Stimulated activated naive CD4-positive, alpha-beta T cell treated with Interleukin-2 at 50 U/mL for 16 hours (primary cell): Measurements from ENCODE around the gene BCL2L2.

Experiments
- DNase-seq: peaks from one replicate; lab custom pipeline; 2025; lab: John Stamatoyannopoulos, UW

Gene BCL2L2

DNA sequence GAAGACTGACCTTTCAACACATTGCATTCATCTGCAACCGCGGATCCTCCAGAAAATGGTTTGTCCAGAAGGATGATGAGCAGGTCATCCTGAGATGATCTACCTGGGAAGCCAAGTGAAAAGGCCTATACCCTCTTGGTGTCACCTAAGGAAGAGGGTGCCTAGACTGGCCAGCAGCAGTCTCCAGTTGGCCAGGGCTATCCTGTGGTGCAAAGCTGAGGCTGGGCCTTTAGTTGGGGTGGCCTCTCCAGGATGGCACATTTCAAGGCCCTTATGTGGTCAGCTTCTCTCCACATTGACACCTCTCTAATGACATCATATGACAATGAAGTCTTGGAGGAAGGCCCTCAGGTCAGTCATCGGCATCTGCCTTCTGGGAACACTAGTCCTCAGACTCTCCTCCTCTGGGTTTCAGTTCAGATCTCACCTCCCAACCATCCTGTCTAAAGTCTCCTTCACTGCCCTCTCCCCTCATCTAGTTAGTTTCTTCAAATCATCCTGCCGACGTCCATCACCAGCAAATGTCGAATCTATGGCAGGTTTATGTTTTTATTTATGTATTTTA, 49.3 kb downstream of the BCL2L2 start:
- no peak for DNase-seq

DNA sequence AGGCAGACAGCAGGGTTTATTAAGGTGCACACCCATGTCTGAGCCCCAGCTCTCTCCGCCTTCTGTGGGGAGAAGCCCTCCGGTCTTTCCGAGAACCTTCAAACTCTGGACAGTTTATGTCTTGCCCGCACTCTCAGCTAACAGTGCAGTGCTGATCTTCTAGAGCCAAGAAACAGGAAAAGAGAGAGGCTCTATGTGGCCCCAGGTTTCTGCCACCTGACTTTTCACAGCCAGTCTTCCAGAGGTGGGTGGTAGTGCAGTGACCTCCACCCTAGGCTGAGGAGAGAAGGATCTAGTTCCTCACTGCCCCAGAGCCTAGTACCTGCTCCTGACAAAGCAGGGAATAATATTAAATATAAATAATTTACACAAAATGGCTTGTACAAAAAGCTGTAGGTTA, 50.0 kb downstream of the BCL2L2 start:
- no peak for DNase-seq

DNA sequence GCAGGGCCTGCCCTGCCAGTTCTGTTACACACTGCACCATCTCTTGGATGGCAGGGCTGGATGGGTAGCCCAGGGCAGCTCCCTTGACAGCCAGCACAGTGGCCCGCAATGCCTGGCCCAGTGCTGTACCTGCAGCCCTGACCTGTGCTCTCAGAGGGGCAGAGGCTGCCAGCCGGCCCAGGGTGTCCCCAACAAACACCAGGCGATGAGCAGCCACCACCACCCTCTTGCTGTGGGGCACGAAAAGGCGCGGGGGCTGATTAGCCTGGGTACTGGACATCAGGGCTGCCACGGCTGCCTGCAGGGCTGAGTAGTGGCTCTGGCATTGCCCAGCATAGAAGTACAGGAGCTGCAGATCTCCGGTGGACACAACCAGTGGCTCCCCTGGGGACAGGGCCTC, 50.6 kb downstream of the BCL2L2 start:
- no peak for DNase-seq

DNA sequence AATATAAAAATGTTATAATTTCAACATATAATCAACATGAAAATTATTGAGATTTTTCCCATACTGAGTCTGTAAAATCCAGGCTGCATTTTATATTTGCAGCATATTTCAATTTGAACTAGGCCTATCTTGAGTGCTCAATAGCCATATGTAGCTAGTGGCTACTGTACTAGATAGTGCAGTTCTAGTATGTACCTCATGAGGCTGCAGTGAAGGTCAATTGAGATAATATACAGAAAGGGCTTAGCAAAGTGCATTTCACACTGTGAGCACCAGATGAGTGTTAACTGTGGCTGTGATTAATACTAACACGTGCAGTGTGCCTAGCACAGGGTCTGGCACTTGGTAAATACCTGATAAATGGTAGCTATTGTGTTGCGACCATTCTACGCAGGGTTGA, 51.4 kb downstream of the BCL2L2 start:
- DNase-seq = no peak

DNA sequence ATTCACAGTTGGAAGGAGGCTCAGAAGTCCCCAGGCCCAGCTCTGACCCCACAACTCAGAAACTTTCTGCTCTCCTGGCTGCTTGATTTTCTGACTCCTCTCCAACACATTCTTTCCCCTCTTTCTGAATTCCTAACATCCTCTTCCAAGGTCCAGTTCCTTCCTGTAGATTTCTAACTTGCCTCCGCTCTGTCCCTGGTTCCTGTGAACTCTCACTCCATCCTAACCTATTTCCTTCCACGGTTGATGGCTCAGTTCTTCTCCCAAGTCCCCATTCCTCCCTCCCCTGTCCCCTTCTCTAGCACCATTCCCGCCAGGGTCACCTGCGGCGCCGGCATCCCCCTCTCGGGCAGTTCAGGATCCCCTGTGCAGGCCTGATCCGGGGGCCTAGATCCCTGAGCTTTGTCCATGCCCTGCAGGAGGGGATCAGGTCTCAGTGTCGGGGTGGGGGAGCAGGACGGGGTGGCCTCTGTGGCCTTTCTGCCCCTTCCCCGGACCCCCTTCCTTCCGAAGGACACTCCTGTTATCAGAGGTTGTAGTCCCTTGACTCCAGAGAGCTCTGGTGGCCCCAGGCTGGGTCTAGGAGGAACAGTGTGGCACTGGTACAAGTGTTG, 52.0 kb downstream of the BCL2L2 start:
- DNase-seq = no peak

DNA sequence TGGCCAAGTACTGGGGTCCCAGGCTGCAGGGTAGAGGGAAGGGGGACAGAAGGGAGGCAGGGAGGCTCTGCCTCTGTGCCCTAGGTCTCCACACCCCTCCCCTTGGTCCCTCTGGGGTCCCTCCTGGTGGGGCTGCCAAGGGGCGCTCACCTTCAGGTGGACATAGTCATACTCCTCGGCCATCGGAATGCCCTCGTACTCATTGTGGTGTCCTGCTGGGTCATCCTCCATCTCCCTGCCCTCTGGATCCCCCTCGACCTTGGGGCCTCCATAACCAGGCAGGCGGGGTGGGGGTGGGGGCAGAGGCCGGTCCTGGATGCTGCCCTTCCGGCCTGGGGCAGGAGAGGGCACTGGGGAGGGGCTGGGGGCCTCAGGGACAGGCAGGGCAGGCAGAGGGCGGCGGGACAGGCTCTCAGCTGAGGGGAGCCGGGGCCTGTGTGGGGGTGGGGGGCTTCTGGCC, 52.6 kb downstream of the BCL2L2 start:
- no peak for DNase-seq

DNA sequence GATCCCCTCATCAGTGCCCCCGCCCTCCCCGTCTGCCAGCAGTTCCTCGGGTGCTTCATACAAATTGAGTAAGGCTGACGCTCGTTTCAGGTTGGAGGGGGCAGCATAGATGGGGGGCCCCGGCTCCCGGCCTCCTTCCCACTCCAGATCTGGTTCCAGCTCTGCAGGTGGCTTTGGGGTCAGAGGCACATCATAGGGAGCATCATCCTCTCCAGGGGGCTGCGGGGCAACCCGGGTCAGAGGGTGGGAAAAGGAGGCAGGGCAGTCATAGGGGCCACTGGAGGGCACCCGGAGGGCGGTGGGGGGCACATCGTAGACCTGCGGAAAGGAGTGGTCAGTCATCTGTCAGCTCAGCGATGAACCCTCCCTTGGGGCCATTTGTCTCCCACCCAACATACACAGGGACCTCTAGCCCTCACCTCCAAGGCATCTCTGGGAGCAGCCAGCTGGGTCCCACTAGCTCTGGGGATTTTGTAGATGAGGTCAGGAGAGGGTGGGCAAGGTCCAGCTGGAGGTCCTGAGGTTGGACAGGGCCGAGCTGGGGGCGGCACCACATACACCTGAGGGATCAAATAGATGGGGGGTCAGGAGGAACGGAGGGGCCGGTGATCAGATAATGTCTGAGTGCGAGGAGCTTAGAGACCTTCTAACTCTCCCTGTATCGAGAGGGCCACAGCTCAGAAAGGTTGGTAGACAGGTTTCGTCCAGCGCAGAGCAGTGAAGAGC, 53.3 kb downstream of the BCL2L2 start:
- no peak for DNase-seq

DNA sequence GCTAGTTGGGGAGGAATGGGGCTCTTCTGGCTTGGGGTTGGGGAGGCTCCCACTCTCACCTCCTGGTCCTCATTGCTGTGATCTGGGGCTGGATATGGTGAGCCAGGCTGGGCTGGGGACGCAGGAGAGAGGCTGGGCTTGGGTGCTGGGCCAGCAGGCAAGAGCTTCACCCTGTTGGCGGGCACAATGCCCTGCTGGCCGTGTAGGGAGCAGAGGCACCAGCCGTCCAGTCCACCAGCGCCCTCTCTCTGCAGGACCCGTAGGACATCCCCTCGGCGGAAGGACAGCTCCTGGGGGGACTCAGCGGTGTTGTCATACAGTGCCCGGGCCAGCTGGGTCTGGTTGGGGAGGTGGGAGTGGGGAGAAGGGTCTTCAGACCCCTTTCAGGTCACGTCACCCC, 53.9 kb downstream of the BCL2L2 start:
- no peak for DNase-seq

DNA sequence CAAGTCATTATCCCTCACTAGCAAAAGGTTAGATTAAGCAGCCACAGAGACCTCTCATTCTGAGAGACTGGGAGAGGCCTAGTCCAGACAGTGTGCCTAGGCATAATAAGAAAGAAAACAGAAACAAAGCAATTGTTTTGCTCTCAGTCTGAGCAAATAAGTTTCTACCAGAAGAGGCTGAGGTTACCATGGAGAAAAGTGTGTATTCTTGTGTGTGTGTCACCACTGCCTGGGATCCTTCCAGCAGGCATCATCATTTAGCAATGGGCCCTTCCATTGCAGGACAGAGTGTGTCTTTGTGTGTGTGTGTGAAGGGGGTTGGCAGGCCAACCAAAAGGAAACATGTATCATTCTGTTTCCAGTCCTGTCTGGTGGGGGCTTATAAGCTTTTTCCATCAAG, 54.7 kb downstream of the BCL2L2 start:
- no peak for DNase-seq
